ENCODE measurements around the gene COL5A1.

DNA sequence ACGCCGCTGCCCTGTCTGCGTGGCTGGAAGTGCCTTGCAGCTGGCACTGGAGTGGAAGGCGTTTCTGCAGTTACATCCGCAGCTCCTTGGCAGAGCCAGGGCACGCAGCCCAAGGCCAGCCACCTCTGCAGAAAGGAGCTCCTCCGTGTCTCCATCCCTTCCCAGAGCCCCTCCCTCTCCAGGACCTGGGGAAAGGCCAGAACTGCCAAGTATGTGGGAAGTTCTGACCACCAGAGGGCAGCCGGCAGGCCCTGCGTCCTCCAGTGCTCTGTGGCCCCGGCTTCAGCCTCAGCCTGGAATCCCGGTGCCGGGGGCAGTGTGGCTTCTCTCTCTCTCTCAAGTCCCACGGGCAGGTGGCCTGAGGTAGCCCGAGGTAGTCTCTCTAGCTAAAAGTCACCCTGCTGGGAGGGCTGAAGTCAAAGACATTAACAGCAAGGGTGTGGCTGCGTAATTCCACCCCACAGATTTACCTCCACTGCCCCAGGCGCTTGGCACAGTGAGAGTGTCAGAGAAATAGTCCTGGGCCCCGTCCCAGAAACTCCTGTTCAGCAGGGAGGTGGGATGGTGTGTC lies 137.3 kb downstream of the COL5A1 start:
- TF ChIP-seq, protein P1, sequence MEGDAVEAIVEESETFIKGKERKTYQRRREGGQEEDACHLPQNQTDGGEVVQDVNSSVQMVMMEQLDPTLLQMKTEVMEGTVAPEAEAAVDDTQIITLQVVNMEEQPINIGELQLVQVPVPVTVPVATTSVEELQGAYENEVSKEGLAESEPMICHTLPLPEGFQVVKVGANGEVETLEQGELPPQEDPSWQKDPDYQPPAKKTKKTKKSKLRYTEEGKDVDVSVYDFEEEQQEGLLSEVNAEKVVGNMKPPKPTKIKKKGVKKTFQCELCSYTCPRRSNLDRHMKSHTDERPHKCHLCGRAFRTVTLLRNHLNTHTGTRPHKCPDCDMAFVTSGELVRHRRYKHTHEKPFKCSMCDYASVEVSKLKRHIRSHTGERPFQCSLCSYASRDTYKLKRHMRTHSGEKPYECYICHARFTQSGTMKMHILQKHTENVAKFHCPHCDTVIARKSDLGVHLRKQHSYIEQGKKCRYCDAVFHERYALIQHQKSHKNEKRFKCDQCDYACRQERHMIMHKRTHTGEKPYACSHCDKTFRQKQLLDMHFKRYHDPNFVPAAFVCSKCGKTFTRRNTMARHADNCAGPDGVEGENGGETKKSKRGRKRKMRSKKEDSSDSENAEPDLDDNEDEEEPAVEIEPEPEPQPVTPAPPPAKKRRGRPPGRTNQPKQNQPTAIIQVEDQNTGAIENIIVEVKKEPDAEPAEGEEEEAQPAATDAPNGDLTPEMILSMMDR (IDR thresholded peaks at IDR 0.05), result no peak
- no peak for TF ChIP-seq POLR2A (IDR thresholded peaks at IDR 0.05)
